Measurements from ENCODE around the gene FGD2.

Gene FGD2

DNA sequence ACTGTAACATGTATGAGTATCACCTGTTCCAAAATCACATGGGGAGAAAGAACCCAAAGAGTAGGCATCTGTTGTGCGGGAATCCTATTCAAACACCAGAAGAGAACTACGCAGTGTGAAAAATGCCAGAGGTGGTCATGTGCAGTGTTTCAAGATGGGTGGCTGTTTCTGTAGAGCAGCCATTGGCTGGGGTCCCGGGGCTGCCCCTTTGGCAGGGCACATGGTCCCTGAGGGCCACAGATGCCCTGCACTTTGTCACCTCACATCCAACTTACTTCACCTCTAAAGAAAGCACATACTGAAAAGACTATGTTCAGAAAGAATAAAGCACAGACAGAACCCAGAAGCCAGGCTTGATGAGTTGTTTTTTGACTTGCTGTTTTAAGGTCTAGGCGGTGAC is 31.8 kb upstream of the FGD2 start:
- Histone ChIP-seq H3K9me3 (ENCODE audit: control insufficient read depth, insufficient read depth, low read length) (no peaks in the 10 kb centered on the region), H3K36me3 (ENCODE audit: control insufficient read depth, insufficient read depth, low read length) (peaks cover 100% of the 10 kb centered on the region), H3K4me1 (ENCODE audit: control insufficient read depth, insufficient read depth, low read length) (no peaks in the 10 kb centered on the region), H3K9ac (ENCODE audit: low read depth, low read length) (no peak overlapping the region), H3K27ac (ENCODE audit: low read depth, low read length) (no peak overlapping the region), H3K27me3 (ENCODE audit: control insufficient read depth, insufficient read depth, low read length) (no peaks in the 10 kb centered on the region), H3K4me3 (ENCODE audit: low read depth, low read length) (no peak overlapping the region)

DNA sequence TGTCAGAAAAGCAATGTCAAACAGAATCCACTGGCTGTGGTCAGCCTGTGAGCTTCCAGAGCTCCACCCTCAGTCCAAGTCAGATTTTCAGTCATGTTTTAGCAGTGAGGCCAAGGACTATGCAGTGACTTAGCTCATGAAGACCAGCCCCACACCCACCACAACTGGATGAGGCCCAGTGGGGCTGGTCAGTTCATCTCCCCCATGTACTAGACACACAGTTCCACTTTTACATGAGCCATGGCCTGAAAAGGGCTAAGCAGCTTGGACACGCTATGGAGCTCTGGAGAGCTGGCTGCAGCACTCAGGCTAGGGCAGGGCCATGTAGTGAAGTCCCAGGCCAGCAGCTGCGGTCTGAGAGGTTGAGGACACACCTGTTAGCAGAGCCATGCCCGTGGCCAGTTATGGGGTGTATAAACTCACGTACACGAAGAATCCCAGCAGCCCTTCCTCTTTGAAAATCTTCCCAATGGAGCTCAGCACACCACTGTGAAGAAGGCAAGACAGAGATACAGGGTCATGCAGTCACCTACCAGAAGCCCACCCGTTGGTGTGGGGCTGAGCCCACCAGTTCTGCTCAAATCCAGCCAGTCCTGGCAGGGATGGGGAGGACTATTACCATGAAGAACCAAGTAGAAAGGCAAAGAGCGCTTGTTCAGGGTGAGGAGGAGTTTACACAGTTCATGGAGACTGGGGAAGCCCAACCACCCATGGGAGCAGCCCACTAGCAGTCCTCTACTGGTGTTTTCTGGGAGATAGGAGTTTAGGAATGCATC is 30.0 kb upstream of the FGD2 start:
- H3K27ac ChIP-seq (ENCODE audit: low read depth, low read length) = no peak overlapping the region
- H3K4me3 ChIP-seq (ENCODE audit: low read depth, low read length) = no peak overlapping the region
- H3K36me3 ChIP-seq (ENCODE audit: control insufficient read depth, insufficient read depth, low read length) = peaks cover 90% of the 10 kb centered on the region

DNA sequence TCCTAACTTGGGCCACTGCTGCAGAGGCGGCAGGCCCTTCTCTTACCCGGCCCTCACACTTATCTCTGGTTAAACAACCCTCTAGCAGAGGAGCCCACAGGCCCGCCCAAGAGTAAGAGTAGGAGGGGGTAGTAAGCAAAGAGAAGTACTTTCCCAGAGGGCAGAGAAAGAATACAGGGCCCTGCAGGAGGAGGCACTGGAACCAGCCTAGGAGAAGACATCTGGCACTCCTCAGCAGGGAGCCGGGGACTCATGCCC is 29.5 kb upstream of the FGD2 start:
- Histone ChIP-seq H3K4me1 (ENCODE audit: control insufficient read depth, insufficient read depth, low read length) (0 out of 2 replicates have a peak, but pooled peaks cover 6% of the 10 kb centered on the region), H3K9ac (ENCODE audit: low read depth, low read length) (no peak overlapping the region)

More for the DNA sequence above, 30.0 kb upstream of the FGD2 start:
- Histone ChIP-seq H3K4me1 (ENCODE audit: control insufficient read depth, insufficient read depth, low read length) (0 out of 2 replicates have a peak, but pooled peaks cover under 1% of the 10 kb centered on the region), H3K27me3 (ENCODE audit: control insufficient read depth, insufficient read depth, low read length) (no peaks in the 10 kb centered on the region), H3K9ac (ENCODE audit: low read depth, low read length) (no peak overlapping the region), H3K9me3 (ENCODE audit: control insufficient read depth, insufficient read depth, low read length) (no peaks in the 10 kb centered on the region)

DNA sequence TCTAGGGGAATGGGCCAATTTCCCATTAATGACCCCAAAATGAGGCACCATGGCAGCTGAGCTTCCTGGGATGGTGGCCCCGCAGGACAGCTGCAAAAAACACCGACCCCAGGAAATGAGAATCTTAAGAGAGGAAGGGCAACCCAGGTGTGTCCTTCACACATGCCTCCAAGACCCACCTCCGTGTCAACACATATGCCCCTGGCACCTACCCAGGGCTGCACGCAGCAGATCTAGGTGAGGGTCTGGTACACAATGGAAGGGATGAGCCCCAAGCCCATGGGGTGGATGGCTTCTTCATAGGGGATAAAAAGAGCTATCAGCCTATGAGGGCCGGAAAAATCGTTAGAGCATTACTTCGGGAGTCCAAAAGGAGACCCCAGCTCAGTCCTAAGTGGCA is 28.9 kb upstream of the FGD2 start:
- no peak overlapping the region for H3K27ac ChIP-seq (ENCODE audit: low read depth, low read length)
- H3K27me3 ChIP-seq (ENCODE audit: control insufficient read depth, insufficient read depth, low read length) = no peaks in the 10 kb centered on the region
- H3K9me3 ChIP-seq (ENCODE audit: control insufficient read depth, insufficient read depth, low read length) = no peaks in the 10 kb centered on the region
- no peak overlapping the region for H3K4me3 ChIP-seq (ENCODE audit: low read depth, low read length)
- peaks cover 82% of the 10 kb centered on the region for H3K36me3 ChIP-seq (ENCODE audit: control insufficient read depth, insufficient read depth, low read length)
- peaks cover 11% of the 10 kb centered on the region for H3K4me1 ChIP-seq (ENCODE audit: control insufficient read depth, insufficient read depth, low read length)
- no peak overlapping the region for H3K9ac ChIP-seq (ENCODE audit: low read depth, low read length)

More for the DNA sequence above, 29.5 kb upstream of the FGD2 start:
- no peak overlapping the region for H3K4me3 ChIP-seq (ENCODE audit: low read depth, low read length)
- H3K36me3 ChIP-seq (ENCODE audit: control insufficient read depth, insufficient read depth, low read length) = peaks cover 88% of the 10 kb centered on the region
- no peaks in the 10 kb centered on the region for H3K9me3 ChIP-seq (ENCODE audit: control insufficient read depth, insufficient read depth, low read length)
- no peak overlapping the region for H3K27ac ChIP-seq (ENCODE audit: low read depth, low read length)
- no peaks in the 10 kb centered on the region for H3K27me3 ChIP-seq (ENCODE audit: control insufficient read depth, insufficient read depth, low read length)

DNA sequence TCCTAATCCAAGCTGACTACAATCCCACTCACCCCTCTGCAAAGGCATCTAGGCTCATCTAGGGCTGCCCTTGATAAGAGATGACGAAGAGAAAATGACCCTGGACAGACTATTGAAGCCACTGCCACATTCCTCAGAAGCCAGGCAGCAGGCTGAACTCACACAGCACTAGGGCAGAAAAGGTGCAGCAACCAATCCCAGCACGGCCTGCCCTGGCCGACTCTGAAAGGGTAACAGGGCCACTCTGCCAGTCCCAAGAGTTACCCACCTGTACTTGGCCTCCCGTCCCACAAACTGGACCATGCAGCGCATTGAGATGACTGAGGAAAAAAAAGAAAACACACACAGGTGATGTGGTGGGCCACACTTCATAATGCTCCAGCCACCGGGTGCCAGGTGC is 28.5 kb upstream of the FGD2 start:
- H3K9me3 ChIP-seq (ENCODE audit: control insufficient read depth, insufficient read depth, low read length) = no peaks in the 10 kb centered on the region
- H3K27me3 ChIP-seq (ENCODE audit: control insufficient read depth, insufficient read depth, low read length) = no peaks in the 10 kb centered on the region
- no peak overlapping the region for H3K27ac ChIP-seq (ENCODE audit: low read depth, low read length)
- H3K36me3 ChIP-seq (ENCODE audit: control insufficient read depth, insufficient read depth, low read length) = peaks cover 78% of the 10 kb centered on the region
- H3K9ac ChIP-seq (ENCODE audit: low read depth, low read length) = no peak overlapping the region
- H3K4me1 ChIP-seq (ENCODE audit: control insufficient read depth, insufficient read depth, low read length) = peaks cover 16% of the 10 kb centered on the region
- no peak overlapping the region for H3K4me3 ChIP-seq (ENCODE audit: low read depth, low read length)

DNA sequence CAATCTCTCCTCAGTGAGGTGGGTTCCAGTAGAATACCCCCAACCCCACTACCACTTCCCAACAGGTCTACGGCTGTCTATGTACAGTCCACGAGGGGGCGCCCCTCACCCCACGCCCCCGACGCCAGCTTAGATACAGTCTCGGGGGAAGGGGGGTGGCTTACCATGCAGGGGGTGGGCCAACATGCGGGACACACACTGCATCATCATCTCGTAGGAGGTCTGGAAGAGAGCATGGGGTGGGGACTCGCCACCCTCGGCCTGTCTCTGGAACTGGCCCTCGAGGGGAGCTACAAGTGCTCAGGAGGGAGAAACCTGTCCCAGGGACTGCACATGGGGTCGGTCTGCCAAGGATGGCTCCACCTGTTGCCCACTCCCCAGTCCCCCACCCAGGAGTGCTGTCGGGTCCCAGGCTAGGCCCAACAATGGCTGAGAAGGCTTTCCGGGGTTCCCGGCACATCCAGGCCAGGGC is 27.9 kb upstream of the FGD2 start:
- Histone ChIP-seq H3K4me3 (ENCODE audit: low read depth, low read length) (no peak overlapping the region), H3K27me3 (ENCODE audit: control insufficient read depth, insufficient read depth, low read length) (no peaks in the 10 kb centered on the region), H3K36me3 (ENCODE audit: control insufficient read depth, insufficient read depth, low read length) (peaks cover 72% of the 10 kb centered on the region), H3K27ac (ENCODE audit: low read depth, low read length) (no peak overlapping the region), H3K9ac (ENCODE audit: low read depth, low read length) (no peak overlapping the region), H3K4me1 (ENCODE audit: control insufficient read depth, insufficient read depth, low read length) (peaks cover 18% of the 10 kb centered on the region), H3K9me3 (ENCODE audit: control insufficient read depth, insufficient read depth, low read length) (no peaks in the 10 kb centered on the region)

DNA sequence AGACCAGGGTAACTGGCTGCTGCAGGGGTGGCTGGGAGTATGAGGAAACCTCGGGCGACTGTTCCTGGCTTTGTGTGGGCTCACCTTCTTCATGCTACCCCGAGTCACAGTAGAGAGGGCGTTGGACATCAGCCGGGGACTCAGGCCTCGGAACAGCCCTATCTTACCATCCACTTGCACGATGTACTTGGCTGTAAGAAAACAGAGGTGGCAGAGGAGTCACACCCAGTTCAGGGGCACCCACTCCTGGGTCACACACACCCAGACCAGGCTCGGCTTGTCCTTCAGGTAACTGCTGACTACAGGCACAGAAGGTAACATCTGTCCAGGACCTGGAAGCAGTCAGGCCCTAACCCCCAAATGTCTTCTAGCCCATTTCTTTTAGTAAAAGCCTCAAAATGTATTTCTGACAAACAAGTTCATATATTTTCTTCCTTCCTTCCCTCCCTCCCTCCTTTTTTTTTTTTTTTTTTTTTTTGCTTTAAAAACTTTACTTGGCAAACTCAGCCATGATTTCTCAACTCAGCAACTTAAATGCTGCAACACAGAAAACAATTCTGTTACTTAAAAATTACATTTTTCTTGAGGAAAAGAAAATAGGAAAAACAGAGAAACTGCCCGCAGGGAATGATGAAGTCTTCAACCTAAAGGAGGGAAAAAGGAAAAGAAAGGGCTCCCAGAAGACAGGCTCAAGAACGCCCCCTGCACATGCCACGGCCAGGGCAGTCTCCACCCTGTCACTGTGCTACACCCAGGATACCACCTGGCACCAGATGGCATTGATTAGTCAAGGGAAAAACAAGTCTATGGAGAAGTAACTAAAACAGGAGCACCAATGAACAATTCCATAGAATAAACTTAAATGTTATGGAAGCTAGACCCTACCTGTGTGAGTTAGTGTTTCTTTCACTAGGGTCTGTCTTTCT is 26.8 kb upstream of the FGD2 start:
- Histone ChIP-seq H3K9ac (ENCODE audit: low read depth, low read length) (no peak overlapping the region), H3K27ac (ENCODE audit: low read depth, low read length) (no peak overlapping the region), H3K36me3 (ENCODE audit: control insufficient read depth, insufficient read depth, low read length) (peaks cover 60% of the 10 kb centered on the region)

DNA sequence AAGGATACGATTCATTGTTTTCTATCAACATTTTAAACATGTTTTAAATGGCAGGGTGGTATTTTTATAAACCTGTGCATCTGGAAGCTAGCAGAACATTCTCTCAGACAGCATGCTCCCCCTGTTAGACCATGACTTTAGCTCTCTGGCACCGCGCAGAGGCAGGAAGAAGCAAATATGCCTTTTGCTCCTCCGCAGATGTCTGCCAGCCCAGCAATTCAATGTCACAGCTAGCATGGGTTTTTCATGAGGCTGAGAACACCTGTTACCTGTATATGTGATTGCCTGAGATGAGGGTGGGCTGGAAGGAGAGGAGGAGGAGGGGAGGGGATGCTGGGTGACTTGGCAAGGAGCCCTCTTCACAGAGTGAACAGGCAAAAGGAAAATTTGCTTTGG is 26.1 kb upstream of the FGD2 start:
- no peak overlapping the region for H3K27ac ChIP-seq (ENCODE audit: low read depth, low read length)
- no peak overlapping the region for H3K4me3 ChIP-seq (ENCODE audit: low read depth, low read length)
- H3K9ac ChIP-seq (ENCODE audit: low read depth, low read length) = no peak overlapping the region
- no peaks in the 10 kb centered on the region for H3K9me3 ChIP-seq (ENCODE audit: control insufficient read depth, insufficient read depth, low read length)
- H3K4me1 ChIP-seq (ENCODE audit: control insufficient read depth, insufficient read depth, low read length) = peaks cover 23% of the 10 kb centered on the region
- no peaks in the 10 kb centered on the region for H3K27me3 ChIP-seq (ENCODE audit: control insufficient read depth, insufficient read depth, low read length)
- H3K36me3 ChIP-seq (ENCODE audit: control insufficient read depth, insufficient read depth, low read length) = peaks cover 53% of the 10 kb centered on the region

More for the DNA sequence above, 26.8 kb upstream of the FGD2 start:
- peaks cover 18% of the 10 kb centered on the region for H3K4me1 ChIP-seq (ENCODE audit: control insufficient read depth, insufficient read depth, low read length)
- H3K4me3 ChIP-seq (ENCODE audit: low read depth, low read length) = no peak overlapping the region
- no peaks in the 10 kb centered on the region for H3K27me3 ChIP-seq (ENCODE audit: control insufficient read depth, insufficient read depth, low read length)
- H3K9me3 ChIP-seq (ENCODE audit: control insufficient read depth, insufficient read depth, low read length) = no peaks in the 10 kb centered on the region

DNA sequence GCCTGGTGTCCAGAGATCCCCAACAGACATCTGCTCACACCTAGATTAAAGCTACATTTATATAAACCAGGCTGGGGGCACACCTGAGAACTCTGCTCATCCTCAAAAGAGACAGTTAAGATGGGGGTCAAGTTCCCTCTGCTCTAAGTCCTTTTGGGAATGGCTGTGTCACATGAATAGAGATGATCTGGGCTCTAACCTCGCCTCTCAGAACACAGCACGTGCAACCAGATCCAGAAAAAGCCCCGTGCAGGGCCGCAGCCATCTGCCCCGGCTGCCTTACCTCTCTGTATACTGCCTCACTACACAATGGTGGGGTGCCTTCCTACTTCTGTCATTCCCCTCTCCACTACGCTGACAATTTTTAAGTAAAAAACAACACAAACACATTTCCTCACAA is 25.3 kb upstream of the FGD2 start:
- no peaks in the 10 kb centered on the region for H3K9me3 ChIP-seq (ENCODE audit: control insufficient read depth, insufficient read depth, low read length)
- peaks cover 27% of the 10 kb centered on the region for H3K4me1 ChIP-seq (ENCODE audit: control insufficient read depth, insufficient read depth, low read length)
- H3K27ac ChIP-seq (ENCODE audit: low read depth, low read length) = no peak overlapping the region
- no peaks in the 10 kb centered on the region for H3K27me3 ChIP-seq (ENCODE audit: control insufficient read depth, insufficient read depth, low read length)
- no peak overlapping the region for H3K4me3 ChIP-seq (ENCODE audit: low read depth, low read length)
- peaks cover 46% of the 10 kb centered on the region for H3K36me3 ChIP-seq (ENCODE audit: control insufficient read depth, insufficient read depth, low read length)
- H3K9ac ChIP-seq (ENCODE audit: low read depth, low read length) = no peak overlapping the region

DNA sequence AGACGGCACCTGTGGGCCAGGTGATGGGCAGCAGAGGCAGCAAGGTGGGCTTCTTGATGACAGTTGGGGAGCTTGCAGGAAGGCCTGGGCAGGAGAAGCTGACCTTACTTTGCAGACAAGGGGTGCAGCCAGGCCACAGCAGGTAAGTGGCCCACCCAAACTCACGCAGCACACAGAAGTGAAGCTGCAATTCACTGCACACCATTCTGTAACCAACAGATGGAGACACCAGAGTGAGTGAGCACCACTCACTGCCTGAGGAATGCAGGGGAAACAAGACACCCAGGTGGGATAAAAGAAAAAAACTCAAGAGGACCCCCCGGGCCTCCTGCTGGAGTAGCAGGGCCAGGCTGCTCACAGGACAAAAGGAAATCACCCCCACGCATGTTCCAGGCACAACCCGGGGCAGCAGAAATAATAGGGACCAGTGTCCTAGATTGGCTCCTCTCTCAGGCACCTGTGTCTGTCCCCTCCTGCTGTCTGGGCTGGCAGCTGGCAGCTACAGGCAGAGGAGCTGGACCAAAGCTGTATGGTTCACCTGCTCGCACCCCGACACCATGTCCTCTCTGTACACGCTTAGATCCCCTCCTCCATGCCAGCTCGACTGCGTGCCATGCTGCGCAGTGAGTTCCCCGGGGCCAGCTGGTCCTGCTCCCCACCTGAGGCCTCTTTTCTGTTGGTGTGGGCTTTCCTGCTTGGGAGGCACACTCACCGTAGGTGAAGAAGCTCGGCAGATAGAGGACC is 24.4 kb upstream of the FGD2 start:
- peak overlapping the region; percentile 52 for H3K27ac ChIP-seq (ENCODE audit: low read depth, low read length)
- no peaks in the 10 kb centered on the region for H3K27me3 ChIP-seq (ENCODE audit: control insufficient read depth, insufficient read depth, low read length)
- no peak overlapping the region for H3K4me3 ChIP-seq (ENCODE audit: low read depth, low read length)
- peaks cover 27% of the 10 kb centered on the region for H3K4me1 ChIP-seq (ENCODE audit: control insufficient read depth, insufficient read depth, low read length)
- H3K36me3 ChIP-seq (ENCODE audit: control insufficient read depth, insufficient read depth, low read length) = peaks cover 36% of the 10 kb centered on the region
- 0 out of 2 replicates have a peak overlapping the region, but pooled peaks have one; percentile 18 for H3K9ac ChIP-seq (ENCODE audit: low read depth, low read length)
- no peaks in the 10 kb centered on the region for H3K9me3 ChIP-seq (ENCODE audit: control insufficient read depth, insufficient read depth, low read length)
